ENCODE measurements around the gene PKP4. TPM values are rescaled to one million over a fixed set of nuclear protein-coding genes. Genes with fewer than 3 reads are reported as not detected.

PKP4 gene
- total and polyA plus RNA-seq, 11 donors = 17.6 to 66.7 (median 49.0) TPM

GRCh38 chr2:158580760-158581159 is 124.0 kb downstream of the PKP4 start:
- H3K9me3 ChIP-seq = no peaks in the 10 kb centered on the region
- ATAC-seq = no peak
- TF ChIP-seq POLR2A (IDR thresholded peaks at IDR 0.05) (no peak), CTCF (IDR thresholded peaks at IDR 0.05) (no peak)
- DNase-seq = no peak
- 88 to 100% (median 92%) methylated on average over 2 of the region's 2 CpGs for WGBS, 4 donors
- no peak overlapping the region for H3K27ac ChIP-seq
- H3K4me3 ChIP-seq = no peak overlapping the region
- H3K36me3 ChIP-seq = peaks cover 0 to 19% (median 4%) of the 10 kb centered on the region in 9 donors
- no peaks in the 10 kb centered on the region for H3K4me1 ChIP-seq
- H3K27me3 ChIP-seq = no peaks in the 10 kb centered on the region
- intact Hi-C loops (cut with DNase I) = no loop called here

- H3K36me3 ChIP-seq = peaks cover 0 to 12% (median 4%) of the 10 kb centered on the region in 9 donors
- peaks cover 0 to 6% (median 0%) of the 10 kb centered on the region in 12 donors for H3K4me1 ChIP-seq
- no peak for ATAC-seq
- no peak overlapping the region for H3K27ac ChIP-seq
- no peak overlapping the region for H3K4me3 ChIP-seq
- no peak for TF ChIP-seq POLR2A (IDR thresholded peaks at IDR 0.05)
- no peak for TF ChIP-seq CTCF (IDR thresholded peaks at IDR 0.05)
- no peaks in the 10 kb centered on the region for H3K9me3 ChIP-seq
- intact Hi-C loops (cut with DNase I) = no loop called here
- WGBS, 4 donors = 79 to 100% (median 92%) methylated on average over 1 of the region's 1 CpG
- H3K27me3 ChIP-seq = no peaks in the 10 kb centered on the region
- DNase-seq = no peak
These were observed 125.9 kb downstream of the PKP4 start for GRCh38 chr2:158582670-158583069.

- no peak overlapping the region for H3K4me3 ChIP-seq
- no peaks in the 10 kb centered on the region for H3K27me3 ChIP-seq
- TF ChIP-seq POLR2A (IDR thresholded peaks at IDR 0.05) = no peak
- no peak for TF ChIP-seq CTCF (IDR thresholded peaks at IDR 0.05)
- ATAC-seq (no peak), DNase-seq (no peak)
- no peaks in the 10 kb centered on the region for H3K9me3 ChIP-seq
- 94 to 98% (median 98%) methylated on average over 18 to 19 of the region's 19 CpGs for WGBS, 4 donors
- H3K4me1 ChIP-seq = peaks cover 0 to 10% (median under 1%) of the 10 kb centered on the region in 12 donors
- H3K27ac ChIP-seq = no peak overlapping the region
- H3K36me3 ChIP-seq = peaks cover 0 to 8% (median 4%) of the 10 kb centered on the region in 9 donors
- intact Hi-C loops (cut with DNase I) = no loop called here
These were observed 127.2 kb downstream of the PKP4 start for GRCh38 chr2:158583923-158584322.

GRCh38 chr2:158586491-158586890 is 129.7 kb downstream of the PKP4 start:
- ATAC-seq = no peak
- Histone ChIP-seq H3K9me3 (no peaks in the 10 kb centered on the region), H3K27ac (no peak overlapping the region), H3K4me3 (no peak overlapping the region), H3K4me1 (peaks cover 0 to 16% (median 6%) of the 10 kb centered on the region in 12 donors), H3K27me3 (no peaks in the 10 kb centered on the region), H3K36me3 (peaks cover 0 to 6% (median 0%) of the 10 kb centered on the region in 9 donors)
- 63 to 80% (median 73%) methylated on average over 3 of the region's 3 CpGs for WGBS, 4 donors
- DNase-seq = no peak
- TF ChIP-seq POLR2A (IDR thresholded peaks at IDR 0.05) (no peak), CTCF (IDR thresholded peaks at IDR 0.05) (no peak)
- intact Hi-C loops (cut with DNase I) = no loop called here
